ENCODE results near the gene WNK2.
A peak's percentile ranks its signal among the peaks of the same experiment; 100 is the strongest.

Gene WNK2

DNA sequence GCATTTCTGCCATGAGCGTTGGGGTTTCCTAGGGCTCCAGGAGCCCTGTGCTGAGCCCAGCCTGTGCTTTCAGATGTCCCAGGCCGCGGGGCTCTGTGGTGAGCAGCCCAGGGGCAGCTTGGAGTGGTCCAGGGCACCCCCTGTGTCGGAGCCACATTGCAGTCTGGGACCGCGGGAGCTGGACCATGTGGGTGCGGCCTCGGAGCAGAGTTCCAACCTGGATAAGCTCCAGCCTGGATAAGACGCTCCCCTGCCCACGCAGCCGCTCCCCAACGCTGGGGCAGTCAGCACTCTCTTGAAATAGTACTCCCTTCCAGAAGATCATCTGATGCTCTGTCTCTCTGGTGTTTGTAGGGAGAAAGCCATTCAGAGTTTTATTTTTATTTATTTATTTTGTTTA lies 111.1 kb downstream of the WNK2 start:
- no peak for DNase-seq (ENCODE audit: low read depth in 2 of 2)

DNA sequence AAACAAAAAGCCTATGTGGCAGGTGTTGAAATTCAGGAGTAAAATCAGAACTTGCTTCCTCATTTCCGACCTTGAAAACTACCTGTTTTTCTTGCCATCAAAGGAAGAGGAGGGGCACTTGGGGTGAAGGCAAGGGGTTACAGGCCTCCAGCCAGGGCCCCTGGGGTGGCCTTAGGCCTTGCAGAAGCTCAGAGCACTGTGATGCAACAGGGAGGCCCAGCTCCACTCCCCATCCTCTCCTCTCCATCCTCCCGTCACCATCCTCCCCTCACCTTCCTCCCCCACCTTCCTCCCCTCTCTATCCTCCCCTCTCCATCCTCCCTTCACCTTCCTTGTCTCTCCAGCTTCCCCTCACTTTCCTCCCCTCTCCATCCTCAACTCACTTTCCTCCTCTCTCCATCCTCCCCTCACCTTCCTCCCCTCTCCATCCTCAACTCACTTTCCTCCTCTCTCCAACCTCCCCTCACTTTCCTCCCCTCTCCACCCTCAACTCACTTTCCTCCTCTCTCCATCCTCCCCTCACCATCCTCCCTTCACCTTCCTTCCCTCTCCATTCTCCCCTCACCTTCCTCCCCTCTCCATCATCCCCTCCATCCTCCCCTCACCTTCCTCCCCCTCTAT lies 111.6 kb downstream of the WNK2 start:
- no peak for DNase-seq (ENCODE audit: low read depth in 2 of 2)

DNA sequence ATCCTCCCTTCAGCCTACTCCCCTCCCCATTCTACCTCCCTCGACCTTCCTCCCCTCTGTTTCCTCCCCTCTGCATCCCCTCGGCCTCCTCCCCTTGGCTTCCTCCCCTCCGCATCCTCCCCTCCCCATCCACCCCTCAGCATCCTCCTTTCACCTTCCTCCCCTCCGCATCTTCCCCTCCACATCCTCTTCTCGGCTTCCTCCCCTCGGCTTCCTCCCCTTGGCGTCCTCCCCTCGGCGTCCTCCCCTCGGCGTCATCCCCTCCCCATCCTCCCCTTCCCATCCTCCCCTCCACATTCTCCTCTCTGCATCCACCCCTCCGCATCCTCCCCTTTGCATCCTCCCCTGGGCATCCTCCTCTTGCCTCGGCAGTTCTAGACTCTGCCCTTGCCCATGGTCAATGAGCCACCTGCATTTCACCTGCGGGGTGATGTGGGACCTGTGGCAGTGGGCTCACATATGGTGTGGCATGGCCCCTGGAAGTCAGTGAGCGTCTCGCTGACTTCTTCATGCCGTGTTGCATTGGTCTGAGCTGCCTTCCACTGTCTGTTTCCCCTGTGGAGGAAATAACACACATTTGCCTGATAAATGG lies 113.0 kb downstream of the WNK2 start:
- DNase-seq (ENCODE audit: low read depth in 2 of 2), result no peak

DNA sequence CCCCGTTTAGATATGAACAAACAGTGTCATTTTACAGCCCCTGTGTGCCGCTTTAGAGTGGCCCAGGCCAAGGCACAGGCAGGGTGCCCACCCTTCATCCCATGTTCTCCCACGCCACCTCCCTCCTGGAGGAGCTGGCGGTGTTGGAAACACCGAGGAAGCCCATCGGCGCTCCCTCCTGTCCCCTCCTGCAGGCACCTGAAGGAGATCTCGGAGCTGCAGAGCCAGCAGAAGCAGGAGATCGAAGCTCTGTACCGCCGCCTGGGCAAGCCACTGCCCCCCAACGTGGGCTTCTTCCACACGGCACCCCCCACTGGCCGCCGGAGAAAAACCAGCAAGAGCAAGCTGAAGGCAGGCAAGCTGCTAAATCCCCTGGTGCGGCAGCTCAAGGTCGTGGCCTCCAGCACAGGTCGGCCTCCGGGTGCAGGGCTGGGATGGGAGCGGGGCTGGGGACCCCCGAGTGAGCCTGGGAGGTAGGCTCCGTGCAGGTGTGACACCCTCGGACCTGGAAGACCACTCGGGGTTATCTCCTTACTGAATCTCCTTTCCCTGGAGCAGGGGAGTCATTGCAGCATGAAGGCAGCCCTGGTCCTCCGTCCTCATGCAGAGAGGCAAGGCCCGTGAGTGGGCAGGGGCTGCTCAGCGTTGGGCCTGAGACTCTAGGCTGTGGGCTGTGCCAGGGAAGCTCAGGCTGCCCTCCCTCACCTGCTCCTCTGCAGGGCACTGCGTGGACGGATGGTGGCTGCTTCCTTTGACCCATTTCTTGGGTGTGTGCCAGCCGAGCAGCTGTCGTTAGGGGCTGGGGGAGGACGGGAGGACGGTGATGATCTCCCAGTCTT lies 113.9 kb downstream of the WNK2 start:
- DNase-seq (ENCODE audit: low read depth in 2 of 2), result no peak

DNA sequence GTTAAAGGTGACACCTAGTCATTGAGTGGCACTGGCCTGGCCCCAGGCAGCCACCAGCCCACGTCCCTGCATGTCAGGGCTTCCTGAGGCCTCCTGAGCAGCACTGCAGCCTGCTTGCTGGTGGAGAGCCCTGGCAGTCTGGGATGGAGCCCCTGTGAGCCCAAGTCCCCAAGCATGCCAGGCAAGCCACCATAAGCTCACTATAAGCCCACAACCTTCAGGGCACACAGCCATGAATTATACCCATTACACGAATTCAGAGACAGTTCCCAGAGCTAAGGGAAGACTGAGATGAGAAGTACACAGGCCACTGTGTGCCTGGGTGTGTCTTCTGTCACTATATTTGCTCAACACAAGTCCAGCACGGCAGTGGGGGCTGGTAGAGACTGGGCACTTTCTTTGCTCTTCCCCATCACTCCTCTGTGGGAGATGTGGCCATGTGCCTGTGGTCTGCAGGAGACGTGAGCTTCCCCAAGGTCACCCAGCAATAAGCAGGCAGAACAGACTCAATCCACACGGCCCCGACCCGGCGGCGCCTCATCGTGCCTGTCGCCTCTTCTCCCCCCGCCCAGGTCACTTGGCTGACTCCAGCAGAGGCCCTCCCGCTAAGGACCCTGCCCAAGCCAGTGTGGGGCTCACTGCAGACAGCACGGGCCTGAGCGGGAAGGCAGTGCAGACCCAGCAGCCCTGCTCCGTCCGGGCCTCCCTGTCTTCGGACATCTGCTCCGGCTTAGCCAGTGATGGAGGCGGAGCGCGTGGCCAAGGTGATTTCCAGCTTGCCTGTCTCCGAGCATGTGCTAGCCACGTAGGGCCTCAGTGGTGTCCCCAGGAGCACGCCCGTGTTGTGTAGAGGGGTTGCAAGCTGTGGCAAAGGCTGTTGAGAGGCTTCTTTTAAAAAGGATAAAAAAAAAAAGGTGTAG lies 114.8 kb downstream of the WNK2 start:
- DNase-seq (ENCODE audit: low read depth in 2 of 2), result no peak

DNA sequence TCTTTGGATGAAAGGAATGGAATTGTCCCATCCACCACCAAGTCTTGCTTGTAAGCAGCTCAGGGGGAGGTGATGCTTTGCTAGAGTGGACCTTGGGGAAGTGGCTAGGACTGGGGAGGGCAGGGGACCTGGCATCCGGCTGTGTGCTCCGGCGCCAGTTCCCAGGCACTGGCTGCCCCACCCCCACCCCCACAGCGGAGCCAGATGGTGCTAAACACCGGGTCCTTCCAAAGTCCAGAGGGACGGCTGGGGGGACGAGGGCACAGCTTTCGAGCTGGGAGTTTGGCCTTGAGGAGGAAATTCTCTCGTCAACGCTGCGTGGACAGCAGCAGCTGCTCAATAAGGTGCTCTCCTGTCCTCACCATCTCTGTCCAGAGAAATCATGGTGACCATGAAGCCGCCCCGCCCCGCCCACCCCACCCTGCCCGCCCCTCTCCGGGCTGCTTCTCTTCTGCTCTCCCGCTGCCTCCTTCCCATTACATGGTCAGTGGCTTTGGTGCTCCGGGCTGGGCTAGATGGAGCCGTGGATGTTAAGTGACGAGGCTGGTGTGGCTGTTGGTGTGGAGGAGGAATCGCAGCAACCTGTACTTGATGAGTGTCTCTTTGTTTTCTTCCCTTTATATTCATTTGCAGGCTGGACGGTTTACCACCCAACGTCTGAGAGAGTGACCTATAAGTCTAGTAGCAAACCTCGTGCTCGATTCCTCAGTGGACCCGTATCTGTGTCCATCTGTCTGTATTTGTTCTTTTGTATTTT lies 115.7 kb downstream of the WNK2 start:
- DNase-seq (ENCODE audit: low read depth in 2 of 2), result no peak

DNA sequence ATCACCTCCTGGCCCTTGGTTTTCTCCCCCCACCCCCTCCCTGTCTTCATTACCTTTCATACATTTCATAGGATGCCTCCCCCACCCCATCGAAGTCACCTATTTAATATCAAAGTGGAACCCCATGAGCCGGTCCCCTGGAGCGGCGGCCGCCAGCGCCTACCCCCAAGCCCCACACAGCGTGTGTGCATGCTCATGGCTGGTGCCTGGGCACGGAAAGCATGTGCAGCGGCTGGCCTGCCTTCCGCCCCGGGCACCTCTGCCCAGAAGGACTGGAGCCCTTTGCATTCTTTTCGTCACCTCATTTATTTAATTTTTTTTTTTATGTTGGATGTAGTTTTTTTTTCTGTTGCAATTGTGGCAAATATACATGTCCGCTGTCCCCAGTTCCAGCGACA lies 116.2 kb downstream of the WNK2 start:
- DNase-seq (ENCODE audit: low read depth in 2 of 2), result no peak

DNA sequence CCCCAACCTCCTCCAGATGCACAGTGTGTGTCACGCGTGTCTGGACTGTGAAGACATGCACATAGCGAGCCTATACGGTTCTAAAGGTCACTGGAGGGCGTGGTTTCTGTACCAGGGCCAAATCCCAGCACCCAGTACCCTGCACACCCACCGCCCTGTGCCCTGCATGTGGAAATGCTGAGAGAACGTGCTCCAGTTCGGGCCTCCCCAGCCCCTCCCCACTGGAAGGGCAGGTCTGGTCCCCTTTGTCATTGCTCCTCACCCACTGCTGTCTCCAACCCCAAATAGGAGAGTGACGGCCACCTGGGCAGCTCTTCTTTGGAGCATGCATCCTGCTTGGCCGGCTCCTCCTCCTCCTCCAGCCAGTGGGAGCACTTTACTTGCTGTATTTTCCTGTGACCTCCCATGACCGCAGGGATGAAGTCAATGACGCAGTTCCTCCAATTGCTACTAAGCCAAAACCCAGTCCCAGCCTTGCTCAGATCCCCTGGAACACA lies 116.7 kb downstream of the WNK2 start:
- DNase-seq (ENCODE audit: low read depth in 2 of 2), result no peak

DNA sequence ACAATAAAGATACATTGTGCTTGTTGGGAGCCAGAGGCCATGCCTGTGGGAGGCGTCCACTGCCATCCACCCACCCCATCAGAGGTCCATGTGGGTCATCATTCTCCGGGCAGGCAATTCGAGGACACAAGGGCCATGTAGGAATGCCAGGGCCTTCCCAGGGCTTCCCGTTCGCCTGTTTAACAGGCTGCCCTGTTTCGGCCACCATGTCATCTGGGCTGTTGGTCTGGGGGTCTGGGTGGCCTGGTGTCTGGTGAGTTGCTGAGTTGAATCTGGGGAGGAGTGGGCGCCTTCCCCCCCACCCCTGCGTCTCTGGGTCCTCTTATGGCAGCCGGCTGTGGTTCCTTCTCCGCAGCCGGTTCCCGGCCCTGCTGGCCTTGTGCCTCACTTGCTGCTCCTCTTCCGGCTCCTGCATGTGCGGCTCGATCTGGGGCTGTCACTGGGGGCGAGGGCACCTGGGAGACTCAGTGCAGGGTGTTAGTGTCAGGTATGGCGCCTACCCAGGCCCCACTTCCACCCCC lies 117.4 kb downstream of the WNK2 start:
- no peak for DNase-seq (ENCODE audit: low read depth in 2 of 2)

- no peak for DNase-seq (ENCODE audit: low read depth in 2 of 2)
Observed at GRCh38 chr9:93301911-93302541, 118.1 kb downstream of the WNK2 start.

- peak; percentile 21 to 37 for DNase-seq (ENCODE audit: low read depth in 2 of 2)
Observed at GRCh38 chr9:93302586-93303257, 118.8 kb downstream of the WNK2 start.

GRCh38 chr9:93303258-93303771 lies 119.4 kb downstream of the WNK2 start:
- DNase-seq (ENCODE audit: low read depth in 2 of 2), result no peak

- DNase-seq (ENCODE audit: low read depth in 2 of 2), result no peak
Observed at GRCh38 chr9:93303806-93304573, 120.1 kb downstream of the WNK2 start.

DNA sequence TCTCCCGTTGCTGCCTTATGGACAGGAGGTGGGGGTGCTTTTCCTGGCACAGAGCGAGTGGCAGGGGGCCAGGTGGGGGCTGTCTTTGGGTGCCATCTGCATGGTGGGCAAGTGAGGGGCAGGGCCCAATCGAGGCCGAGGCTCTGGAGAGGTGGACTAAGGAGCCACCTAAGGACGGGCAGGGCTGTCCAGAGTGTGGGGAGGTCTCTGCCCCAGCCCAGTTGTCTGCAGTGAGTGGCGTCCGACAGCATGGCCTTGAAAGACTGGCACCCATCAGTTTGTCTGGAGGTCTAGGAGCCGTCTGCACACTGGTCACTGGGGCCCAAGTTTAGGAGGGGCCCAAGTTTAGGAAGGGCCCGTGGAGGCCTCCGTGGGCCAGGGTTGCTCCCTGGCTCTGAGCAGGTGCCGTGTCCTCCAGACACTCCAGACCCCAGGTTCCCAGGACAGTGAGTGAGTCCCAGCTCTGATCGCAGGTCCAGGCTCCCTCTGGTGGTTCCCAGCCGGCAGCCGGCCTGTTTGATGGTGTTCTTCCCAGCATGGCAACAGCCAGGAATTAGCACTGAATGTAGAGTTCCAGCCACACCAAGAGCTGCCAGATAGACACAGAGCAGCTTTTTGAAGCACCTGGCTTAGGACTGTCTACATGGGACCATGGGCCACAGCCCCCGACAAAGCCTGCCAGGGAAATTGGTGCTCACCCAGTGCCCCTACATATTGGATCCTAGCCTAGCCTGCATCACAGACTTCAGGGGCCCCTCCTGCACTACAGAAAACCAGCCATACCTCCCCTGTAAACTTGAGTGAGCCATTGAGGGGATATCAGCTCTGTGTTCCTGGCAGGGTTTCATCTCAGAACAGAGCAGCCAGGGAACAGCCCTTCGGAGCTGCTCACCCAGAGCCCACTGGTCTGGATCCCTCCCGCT lies 120.9 kb downstream of the WNK2 start:
- no peak for DNase-seq (ENCODE audit: low read depth in 2 of 2)

- no peak for DNase-seq (ENCODE audit: low read depth in 2 of 2)
Observed at GRCh38 chr9:93305497-93306020, 121.6 kb downstream of the WNK2 start.

DNA sequence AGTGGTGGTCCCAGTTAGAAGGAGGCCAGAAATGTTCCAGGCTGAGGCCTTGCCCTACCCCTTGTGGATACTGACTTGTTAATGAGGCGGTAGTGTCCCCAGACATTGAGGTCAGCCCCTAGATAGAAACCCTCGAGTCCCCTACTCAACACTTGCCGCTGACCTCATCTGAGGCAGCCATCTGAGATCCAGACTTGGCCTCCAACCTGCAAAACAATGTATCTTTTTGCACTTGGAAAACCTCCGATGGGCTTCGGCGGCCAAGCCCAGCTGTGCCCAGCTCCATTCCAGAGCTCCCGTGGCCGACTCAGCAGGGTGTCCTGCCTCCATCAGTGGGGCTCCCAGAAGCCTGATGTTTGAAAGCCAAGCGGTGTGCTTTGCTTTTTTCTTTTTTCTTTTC lies 122.1 kb downstream of the WNK2 start:
- DNase-seq (ENCODE audit: low read depth in 2 of 2), result no peak

- no peak for DNase-seq (ENCODE audit: low read depth in 2 of 2)
Observed at GRCh38 chr9:93306579-93307091, 122.7 kb downstream of the WNK2 start.
